Breast epithelium (tissue), 4 donors: ENCODE data around the gene RHBDL3. TPM values are rescaled to one million over a fixed set of nuclear protein-coding genes. Genes with fewer than 3 reads are reported as not detected.
"Not testable (repeated sequence)": the region's sequence is repeated elsewhere in the genome, so short reads cannot be mapped to it uniquely, and the experiment has no call there.

ENCODE experiments used
- DNase-seq, 2 donors: peaks; one replicate each; pipeline ENCODE4 v3.0.0-alpha.2; 2019; ENCODE audit warnings: low spot score in 2 of 2
- H3K27ac ChIP-seq, 2 donors: fragments of 200-600 bp; sonication (generic) in 1 of 2; one replicate each; pipeline ENCODE4 v1.5.1; 2016 to 2019; ENCODE audit warnings: mild to moderate bottlenecking in 1 of 2
- H3K27me3 ChIP-seq, 2 donors: fragments of 200-600 bp; sonication (generic) in 1 of 2; one replicate each; pipeline versions ENCODE4 v1.5.1 to v1.6.0; 2017 to 2019; ENCODE audit warnings: control low read depth in 1 of 2, mild to moderate bottlenecking in 1 of 2
- H3K36me3 ChIP-seq: fragments of 200-600 bp; one replicate; pipeline ENCODE4 v1.5.1; 2019
- H3K4me1 ChIP-seq, 2 donors: fragments of 200-600 bp; sonication (generic); one replicate each; pipeline ENCODE4 v1.5.1; 2016 to 2019; ENCODE audit warnings: control low read depth in 1 of 2
- H3K4me3 ChIP-seq, 3 donors: fragments of 200-600 bp; sonication (generic); 1 replicate in 2 of 3; 2 replicates in 1 of 3; pipeline ENCODE4 v1.5.1; 2016 to 2019; ENCODE audit warnings: mild to moderate bottlenecking in 3 of 3, moderate library complexity in 2 of 3
- H3K9me3 ChIP-seq, 2 donors: fragments of 200-600 bp; sonication (generic) in 1 of 2; one replicate each; pipeline ENCODE4 v1.5.1; 2016 to 2019; ENCODE audit warnings: control low read depth in 1 of 2
- CTCF ChIP-seq, 3 donors: fragments of 450-650 bp; IDR thresholded peaks; one replicate each; pipeline ENCODE4 v1.5.1; 2016 to 2017; ENCODE audit warnings: antibody characterized with exemption in 3 of 3, mild to moderate bottlenecking in 3 of 3, moderate library complexity in 3 of 3
- POLR2A ChIP-seq: fragments of 450-650 bp; IDR thresholded peaks from one replicate; pipeline ENCODE4 v1.6.1; 2016; ENCODE audit warnings: antibody characterized with exemption, mild to moderate bottlenecking, moderate library complexity
- POLR2AphosphoS5 ChIP-seq, 3 donors: sonication (generic); formaldehyde crosslinking; IDR thresholded peaks; one replicate each; pipeline ENCODE4 v1.6.1; 2017; ENCODE audit warnings: antibody characterized with exemption in 3 of 3
- intact Hi-C: fragments of 100-400 bp; cut with DNase I; formaldehyde crosslinking; loops from one replicate; pipeline ENCODE4 v1.15.1; 2023; ENCODE audit warnings: low total_unique reads
- total RNA-seq, 3 donors: library from RNA; depleted of rRNA; stranded (reverse); fragments of >200 nt; gene quantifications; one replicate each; pipeline ENCODE4 v1.1.0, GENCODE V29; 2016

The RHBDL3 gene
- total RNA-seq, 3 donors from 2014 or later: 0.16 to 2.0 (median 0.73) TPM

- Histone ChIP-seq H3K27ac (no peak overlapping the region), H3K27me3 (no peaks in the 10 kb centered on the region), H3K36me3 (no peaks in the 10 kb centered on the region), H3K9me3 (no peaks in the 10 kb centered on the region), H3K4me3 (no peak overlapping the region), H3K4me1 (no peaks in the 10 kb centered on the region)
- intact Hi-C loops: no loop called here
- TF ChIP-seq POLR2A: no peak
- no peak for TF ChIP-seq CTCF (IDR thresholded peaks at IDR 0.05)
- no peak for TF ChIP-seq POLR2AphosphoS5 (IDR thresholded peaks at IDR 0.05)
- no peak for DNase-seq
These were observed 39.4 kb downstream of the RHBDL3 start for GRCh38 chr17:32305049-32305448.

- Histone ChIP-seq H3K4me1 (no peaks in the 10 kb centered on the region), H3K36me3 (no peaks in the 10 kb centered on the region), H3K4me3 (no peak overlapping the region), H3K27ac (no peak overlapping the region), H3K9me3 (no peaks in the 10 kb centered on the region), H3K27me3 (no peaks in the 10 kb centered on the region)
- DNase-seq: no peak
- TF ChIP-seq POLR2AphosphoS5 (IDR thresholded peaks at IDR 0.05) (no peak), CTCF (IDR thresholded peaks at IDR 0.05) (no peak), POLR2A (no peak)
- intact Hi-C loops: no loop called here
These were observed 42.0 kb downstream of the RHBDL3 start for GRCh38 chr17:32307658-32308057.

- no peaks in the 10 kb centered on the region for H3K36me3 ChIP-seq
- H3K9me3 ChIP-seq: no peaks in the 10 kb centered on the region
- H3K27ac ChIP-seq: no peak overlapping the region
- TF ChIP-seq POLR2AphosphoS5 (IDR thresholded peaks at IDR 0.05) (no peak), CTCF (IDR thresholded peaks at IDR 0.05) (no peak), POLR2A (no peak)
- H3K4me1 ChIP-seq: no peaks in the 10 kb centered on the region
- H3K27me3 ChIP-seq: no peaks in the 10 kb centered on the region
- DNase-seq: no peak
- intact Hi-C loops: no loop called here
- peak overlapping the region; percentile 16 to 39 (median 25) for H3K4me3 ChIP-seq
These were observed 45.5 kb downstream of the RHBDL3 start for GRCh38 chr17:32311028-32311536.

GRCh38 chr17:32314636-32315035 lies 49.0 kb downstream of the RHBDL3 start:
- intact Hi-C loops: no loop called here
- TF ChIP-seq CTCF (IDR thresholded peaks at IDR 0.05): no peak
- TF ChIP-seq POLR2AphosphoS5 (IDR thresholded peaks at IDR 0.05): no peak
- no peak for TF ChIP-seq POLR2A
- no peak overlapping the region for H3K27ac ChIP-seq
- H3K4me3 ChIP-seq: no peak overlapping the region
- H3K4me1 ChIP-seq: no peaks in the 10 kb centered on the region
- H3K27me3 ChIP-seq: no peaks in the 10 kb centered on the region
- no peaks in the 10 kb centered on the region for H3K9me3 ChIP-seq
- no peak for DNase-seq
- no peaks in the 10 kb centered on the region for H3K36me3 ChIP-seq

GRCh38 chr17:32315171-32315570 lies 49.5 kb downstream of the RHBDL3 start:
- H3K36me3 ChIP-seq: no peaks in the 10 kb centered on the region
- H3K9me3 ChIP-seq: no peaks in the 10 kb centered on the region
- no peaks in the 10 kb centered on the region for H3K27me3 ChIP-seq
- H3K4me3 ChIP-seq: no peak overlapping the region
- TF ChIP-seq CTCF (IDR thresholded peaks at IDR 0.05): no peak
- no peak for TF ChIP-seq POLR2A
- no peak for TF ChIP-seq POLR2AphosphoS5 (IDR thresholded peaks at IDR 0.05)
- intact Hi-C loops: no loop called here
- H3K4me1 ChIP-seq: no peaks in the 10 kb centered on the region
- no peak for DNase-seq
- no peak overlapping the region for H3K27ac ChIP-seq

GRCh38 chr17:32316653-32317052 lies 51.0 kb downstream of the RHBDL3 start:
- DNase-seq, intact Hi-C loops, H3K27ac ChIP-seq, H3K4me1 ChIP-seq, H3K27me3 ChIP-seq, H3K36me3 ChIP-seq, H3K4me3 ChIP-seq, H3K9me3 ChIP-seq: not testable (repeated sequence)
